IMR-90 (cell line): ENCODE measurements around the gene SHISA2. TPM values are rescaled to one million over a fixed set of nuclear protein-coding genes. Genes with fewer than 3 reads are reported as not detected.

Source experiments
- ATAC-seq: fragments of 200-7000 bp; cut with Tn5 transposase; 2 replicates; pipeline ENCODE4 v1.9.1; 2020; ENCODE audit warnings: low read depth, mild to moderate bottlenecking, moderate library complexity
- BruUV-seq: library from RNA; stranded (reverse); fragments of 400-500 nt; replicated peaks from 2 replicates; lab custom pipeline; 2021; lab: Mats Ljungman, UMichigan
- CTCF ChIA-PET: fragments of 300-600 bp; formaldehyde crosslinking; extraction: SDS; loops from one replicate; lab custom pipeline; 2021; ENCODE audit warnings: antibody characterized with exemption; lab: Yijun Ruan, JAX
- POLR2A ChIA-PET: fragments of 300-600 bp; sonication (Branson Sonifier 250); formaldehyde crosslinking; loops from one replicate; lab custom pipeline; 2022; ENCODE audit warnings: antibody characterized with exemption; ENCODE audit not compliant: unreplicated experiment; lab: Charles Lee
- DNase-seq: peaks from one replicate; pipeline ENCODE4 v3.0.0; 2013
- H2AFZ ChIP-seq: replicated peaks from 2 replicates; pipeline ENCODE3; 2013; ENCODE audit warnings: low read length, mild to moderate bottlenecking; ENCODE audit not compliant: poor library complexity
- H2AK5ac ChIP-seq: 2 replicates; pipeline ENCODE4 v1.6.1; 2013; ENCODE audit warnings: low read depth, low read length, inconsistent platforms
- H2AK9ac ChIP-seq: replicated peaks from 2 replicates; pipeline ENCODE3; 2013; ENCODE audit warnings: mild to moderate bottlenecking, low read depth, low read length, moderate library complexity; ENCODE audit not compliant: poor library complexity
- H2BK120ac ChIP-seq: 2 replicates; pipeline ENCODE4 v1.6.1; 2013; ENCODE audit warnings: low read depth, low read length, inconsistent platforms
- H2BK15ac ChIP-seq: 3 replicates; pipeline ENCODE4 v1.6.1; 2013; ENCODE audit warnings: low read depth, low read length, inconsistent platforms
- H2BK20ac ChIP-seq: 2 replicates; pipeline ENCODE4 v1.6.1; 2013; ENCODE audit warnings: low read depth, mild to moderate bottlenecking, inconsistent platforms, low read length, moderate library complexity
- H2BK5ac ChIP-seq: 2 replicates; pipeline ENCODE4 v1.6.1; 2013; ENCODE audit warnings: mild to moderate bottlenecking, low read depth, low read length, inconsistent platforms; ENCODE audit not compliant: poor library complexity, severe bottlenecking
- H3K14ac ChIP-seq: replicated peaks from 2 replicates; pipeline ENCODE4 v1.6.1; 2013; ENCODE audit warnings: low read depth, low read length, inconsistent platforms
- H3K18ac ChIP-seq: 2 replicates; pipeline ENCODE4 v1.6.1; 2013; ENCODE audit warnings: low read depth, low read length, control low read depth
- H3K23ac ChIP-seq: 2 replicates; pipeline ENCODE4 v1.6.1; 2013; ENCODE audit warnings: low read depth, low read length, inconsistent platforms
- H3K27ac ChIP-seq: 2 replicates; pipeline ENCODE4 v1.5.1; 2013; ENCODE audit warnings: mild to moderate bottlenecking, control low read depth, low read length; ENCODE audit not compliant: insufficient read depth
- H3K27me3 ChIP-seq: 2 replicates; pipeline ENCODE4 v1.6.1; 2013; ENCODE audit warnings: low read length; ENCODE audit not compliant: control insufficient read depth, insufficient read depth
- H3K36me3 ChIP-seq: 2 replicates; pipeline ENCODE4 v1.6.1; 2013; ENCODE audit warnings: low read length, mixed read lengths; ENCODE audit not compliant: control insufficient read depth, insufficient read depth
- H3K4ac ChIP-seq: 2 replicates; pipeline ENCODE4 v1.6.1; 2013; ENCODE audit warnings: low read depth, low read length, inconsistent platforms
- H3K4me1 ChIP-seq: 2 replicates; pipeline ENCODE4 v1.6.1; 2013; ENCODE audit warnings: low read length, mixed read lengths; ENCODE audit not compliant: control insufficient read depth, insufficient read depth
- H3K4me2 ChIP-seq: 2 replicates; pipeline ENCODE4 v1.6.1; 2013; ENCODE audit warnings: low read depth, mild to moderate bottlenecking, control low read depth, low read length, moderate library complexity
- H3K4me3 ChIP-seq: 2 replicates; pipeline ENCODE4 v1.5.1; 2013; ENCODE audit warnings: low read depth, mild to moderate bottlenecking, control low read depth, low read length, moderate library complexity; ENCODE audit not compliant: insufficient read depth
- H3K56ac ChIP-seq: 2 replicates; pipeline ENCODE4 v1.6.1; 2013; ENCODE audit warnings: low read length, inconsistent platforms; ENCODE audit not compliant: insufficient read depth; ENCODE audit errors: extremely low read depth
- H3K79me1 ChIP-seq, 2 experiments: 2 replicates each; pipeline ENCODE4 v1.6.1; 2013; ENCODE audit warnings: low read length in 2 of 2, inconsistent platforms in 1 of 2, low read depth in 1 of 2
- H3K9ac ChIP-seq: 2 replicates; pipeline ENCODE4 v1.6.1; 2013; ENCODE audit warnings: low read depth, low read length, control low read depth
- H3K9me1 ChIP-seq: 2 replicates; pipeline ENCODE4 v1.6.1; 2013; ENCODE audit warnings: low read length, inconsistent platforms; ENCODE audit not compliant: insufficient read depth
- H3K9me3 ChIP-seq: 2 replicates; pipeline ENCODE4 v1.6.1; 2013; ENCODE audit warnings: low read length; ENCODE audit not compliant: control insufficient read depth, insufficient read depth
- H4K20me1 ChIP-seq: 2 replicates; pipeline ENCODE4 v1.6.1; 2013; ENCODE audit warnings: low read length, inconsistent platforms; ENCODE audit not compliant: insufficient read depth
- H4K5ac ChIP-seq: 2 replicates; pipeline ENCODE4 v1.6.1; 2013; ENCODE audit warnings: mild to moderate bottlenecking, low read depth, low read length, control low read depth
- H4K8ac ChIP-seq, 2 experiments: 2 replicates each; pipeline ENCODE4 v1.6.1; 2013; ENCODE audit warnings: low read depth in 2 of 2, low read length in 2 of 2, control low read depth in 1 of 2, inconsistent platforms in 1 of 2
- H4K91ac ChIP-seq: 2 replicates; pipeline ENCODE4 v1.6.1; 2013; ENCODE audit warnings: low read depth, low read length, inconsistent platforms; ENCODE audit not compliant: insufficient read depth
- BHLHE40 ChIP-seq: fragments of 150-350 bp; IDR thresholded peaks from 2 replicates; pipeline ENCODE4 v1.6.1; 2016; ENCODE audit warnings: mild to moderate bottlenecking, low read depth, low read length
- CEBPB ChIP-seq: IDR thresholded peaks from 2 replicates; pipeline ENCODE4 v1.6.1; 2012; ENCODE audit warnings: low read depth, low read length, improper control_type of control experiment
- CHD1 ChIP-seq: IDR thresholded peaks from 2 replicates; pipeline ENCODE4 v1.6.1; 2012; ENCODE audit warnings: low read depth, low read length, improper control_type of control experiment
- CTCF ChIP-seq: conservative IDR thresholded peaks from 2 replicates; pipeline ENCODE4 v1.5.1; 2012; ENCODE audit warnings: mild to moderate bottlenecking, low read depth, low read length, improper control_type of control experiment
- ELK1 ChIP-seq: fragments of 150-350 bp; IDR thresholded peaks from 2 replicates; pipeline ENCODE4 v1.6.1; 2016; ENCODE audit warnings: low read depth, mild to moderate bottlenecking, low read length, moderate library complexity, borderline replicate concordance
- FOS ChIP-seq: fragments of 150-350 bp; IDR thresholded peaks from 2 replicates; pipeline ENCODE4 v1.6.1; 2016; ENCODE audit warnings: low read depth, low read length
- MAFK ChIP-seq: IDR thresholded peaks from 2 replicates; pipeline ENCODE4 v1.6.1; 2012; ENCODE audit warnings: low read depth, low read length, improper control_type of control experiment
- MAZ ChIP-seq: IDR thresholded peaks from 2 replicates; pipeline ENCODE4 v1.6.1; 2012; ENCODE audit warnings: low read depth, mild to moderate bottlenecking, low read length, improper control_type of control experiment, moderate library complexity, borderline replicate concordance
- MXI1 ChIP-seq: IDR thresholded peaks from 2 replicates; pipeline ENCODE4 v1.6.1; 2012; ENCODE audit warnings: low read depth, mild to moderate bottlenecking, low read length, moderate library complexity, borderline replicate concordance
- NFE2L2 ChIP-seq: fragments of 150-350 bp; IDR thresholded peaks from 2 replicates; pipeline ENCODE4 v1.6.1; 2016; ENCODE audit warnings: low read depth, mild to moderate bottlenecking, low read length
- POLR2A ChIP-seq: IDR thresholded peaks from 2 replicates; pipeline ENCODE4 v1.6.1; 2012; ENCODE audit warnings: mild to moderate bottlenecking, low read depth, low read length
- RAD21 ChIP-seq: IDR thresholded peaks from 2 replicates; pipeline ENCODE4 v1.6.1; 2012; ENCODE audit warnings: low read length, improper control_type of control experiment
- RFX5 ChIP-seq: IDR thresholded peaks from 2 replicates; pipeline ENCODE4 v1.8.0; 2012; ENCODE audit warnings: low read depth, mild to moderate bottlenecking, low read length, moderate library complexity
- SMC3 ChIP-seq: fragments of 150-350 bp; IDR thresholded peaks from 2 replicates; pipeline ENCODE4 v1.6.1; 2016; ENCODE audit warnings: low read depth, mild to moderate bottlenecking, antibody characterized with exemption, low read length, moderate library complexity
- USF2 ChIP-seq: fragments of 150-350 bp; IDR thresholded peaks from 2 replicates; pipeline ENCODE4 v1.6.1; 2017; ENCODE audit warnings: mild to moderate bottlenecking, antibody characterized with exemption, low read length, low read depth
- whole genome bisulfite sequencing, 2 experiments: methylation state at CpG; one replicate each; pipeline versions ENCODE4 v1.1.5 to v1.1.7; 2013; ENCODE audit warnings: missing lambda C conversion rate in 2 of 2; ENCODE audit not compliant: insufficient read length in 1 of 2; ENCODE audit errors: extremely low coverage in 2 of 2; 5-methylcytosine and 5-hydroxymethylcytosine counted together
- dilution Hi-C: fragments of 300-500 bp; cut with HindIII; formaldehyde crosslinking; loops from one replicate; pipeline ENCODE4 v1.14.3; 2018; ENCODE audit warnings: low sequenced_read_pairs; ENCODE audit not compliant: unreplicated experiment
- in situ Hi-C: fragments of 300-500 bp; cut with MboI; formaldehyde crosslinking; loops from 3 replicates; pipeline ENCODE4 v1.14.3; 2019; ENCODE audit warnings: low sequenced_read_pairs, inconsistent platforms, mixed read lengths
- intact Hi-C: fragments of 100-400 bp; cut with micrococcal nuclease; formaldehyde crosslinking; loops from 2 replicates; pipeline ENCODE4 v1.10.0; 2022
- polyA plus RNA-seq, 3 experiments: library from polyadenylated mRNA; depleted of rRNA; stranded (reverse); fragments of >200 nt; gene quantifications; 2 replicates each; pipeline ENCODE4 v1.2.3, GENCODE V29; 2012; ENCODE audit warnings: low replicate concordance in 1 of 3
- total RNA-seq: library from RNA; depleted of rRNA; stranded (reverse); fragments of >200 nt; gene quantifications from 2 replicates; pipeline ENCODE4 v1.2.3, GENCODE V29; 2012

SHISA2 gene
- total and polyA plus RNA-seq, 2 of the 4 experiments (the other 2 are of a cell fraction): not detected

GRCh38 chr13:26038931-26039475 is 12.8 kb downstream of the SHISA2 start:
- ChIA-PET POLR2A (no interaction called here), CTCF (interaction anchor here (0.5 kb wide), 1 partner anchor 117 kb away, joined by 6 read pairs; no protein-coding TSS in a partner anchor)
- H4K8ac ChIP-seq: no peak overlapping the region
- H2BK15ac ChIP-seq: no peak overlapping the region
- H3K4me3 ChIP-seq: no peak overlapping the region
- H4K20me1 ChIP-seq: no peaks in the 10 kb centered on the region
- no peak overlapping the region for H3K14ac ChIP-seq
- DNase-seq (no peak), ATAC-seq (no peak)
- in situ Hi-C loops: no loop called here
- H2BK120ac ChIP-seq: no peak overlapping the region
- H3K9me1 ChIP-seq: no peaks in the 10 kb centered on the region
- no peaks in the 10 kb centered on the region for H3K36me3 ChIP-seq
- no peaks in the 10 kb centered on the region for H3K9me3 ChIP-seq
- no peaks in the 10 kb centered on the region for H3K27me3 ChIP-seq
- H2AFZ ChIP-seq: no peak overlapping the region
- no peak overlapping the region for H3K4me2 ChIP-seq
- no peak overlapping the region for H2BK20ac ChIP-seq
- no TSS peak for BruUV-seq
- no peaks in the 10 kb centered on the region for H3K79me1 ChIP-seq
- TF ChIP-seq FOS (no peak), MAZ (no peak), RFX5 (no peak), RAD21 (no peak), CTCF (no peak), NFE2L2 (no peak), CEBPB (no peak), SMC3 (no peak), MXI1 (no peak), MAFK (no peak), BHLHE40 (no peak), ELK1 (no peak), POLR2A (no peak), USF2 (no peak), CHD1 (no peak)
- H3K4ac ChIP-seq: no peak overlapping the region
- no peak overlapping the region for H2AK5ac ChIP-seq
- intact Hi-C loops: no loop called here
- no peak overlapping the region for H4K5ac ChIP-seq
- H3K9ac ChIP-seq: no peak overlapping the region
- no peak overlapping the region for H3K27ac ChIP-seq
- no peak overlapping the region for H3K56ac ChIP-seq
- no peak overlapping the region for H3K23ac ChIP-seq
- 80% methylated on average over 1 of the region's 8 CpGs; no CpG with 5 or more reads in 1 of the 2 experiments for WGBS, 2 experiments
- no peak overlapping the region for H2BK5ac ChIP-seq
- H4K91ac ChIP-seq: no peak overlapping the region
- H3K18ac ChIP-seq: no peak overlapping the region
- no peaks in the 10 kb centered on the region for H3K4me1 ChIP-seq
- H2AK9ac ChIP-seq: no peak overlapping the region
- dilution Hi-C loops: no loop called here
